Measurements from ENCODE around the gene ATP9B.

ATP9B gene

GRCh38 chr18:79385326-79385707 lies 316.1 kb downstream of the ATP9B start:
- TF ChIP-seq, protein P1, sequence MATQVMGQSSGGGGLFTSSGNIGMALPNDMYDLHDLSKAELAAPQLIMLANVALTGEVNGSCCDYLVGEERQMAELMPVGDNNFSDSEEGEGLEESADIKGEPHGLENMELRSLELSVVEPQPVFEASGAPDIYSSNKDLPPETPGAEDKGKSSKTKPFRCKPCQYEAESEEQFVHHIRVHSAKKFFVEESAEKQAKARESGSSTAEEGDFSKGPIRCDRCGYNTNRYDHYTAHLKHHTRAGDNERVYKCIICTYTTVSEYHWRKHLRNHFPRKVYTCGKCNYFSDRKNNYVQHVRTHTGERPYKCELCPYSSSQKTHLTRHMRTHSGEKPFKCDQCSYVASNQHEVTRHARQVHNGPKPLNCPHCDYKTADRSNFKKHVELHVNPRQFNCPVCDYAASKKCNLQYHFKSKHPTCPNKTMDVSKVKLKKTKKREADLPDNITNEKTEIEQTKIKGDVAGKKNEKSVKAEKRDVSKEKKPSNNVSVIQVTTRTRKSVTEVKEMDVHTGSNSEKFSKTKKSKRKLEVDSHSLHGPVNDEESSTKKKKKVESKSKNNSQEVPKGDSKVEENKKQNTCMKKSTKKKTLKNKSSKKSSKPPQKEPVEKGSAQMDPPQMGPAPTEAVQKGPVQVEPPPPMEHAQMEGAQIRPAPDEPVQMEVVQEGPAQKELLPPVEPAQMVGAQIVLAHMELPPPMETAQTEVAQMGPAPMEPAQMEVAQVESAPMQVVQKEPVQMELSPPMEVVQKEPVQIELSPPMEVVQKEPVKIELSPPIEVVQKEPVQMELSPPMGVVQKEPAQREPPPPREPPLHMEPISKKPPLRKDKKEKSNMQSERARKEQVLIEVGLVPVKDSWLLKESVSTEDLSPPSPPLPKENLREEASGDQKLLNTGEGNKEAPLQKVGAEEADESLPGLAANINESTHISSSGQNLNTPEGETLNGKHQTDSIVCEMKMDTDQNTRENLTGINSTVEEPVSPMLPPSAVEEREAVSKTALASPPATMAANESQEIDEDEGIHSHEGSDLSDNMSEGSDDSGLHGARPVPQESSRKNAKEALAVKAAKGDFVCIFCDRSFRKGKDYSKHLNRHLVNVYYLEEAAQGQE (IDR thresholded peaks at IDR 0.05; ENCODE audit: insufficient read depth in 1 of 2, low read depth in 2 of 2, low read length in 2 of 2), result no peak
- no peak for TF ChIP-seq SIN3A (IDR thresholded peaks at IDR 0.05; ENCODE audit: borderline replicate concordance, insufficient read depth, low read length)
- TF ChIP-seq POLR2AphosphoS5 (IDR thresholded peaks at IDR 0.05; ENCODE audit: low read depth, low read length), result no peak
- TF ChIP-seq TAF1 (IDR thresholded peaks at IDR 0.05; ENCODE audit: borderline replicate concordance, insufficient read depth, low read length), result no peak
- no peak for TF ChIP-seq FOXP2 (optimal IDR thresholded peaks at IDR 0.05; ENCODE audit: borderline replicate concordance, extremely low read depth, extremely low read length, insufficient read depth)

- no peak for TF ChIP-seq SIN3A (IDR thresholded peaks at IDR 0.05; ENCODE audit: borderline replicate concordance, insufficient read depth, low read length)
- TF ChIP-seq, protein P1 (IDR thresholded peaks at IDR 0.05; ENCODE audit: insufficient read depth in 1 of 2, low read depth in 2 of 2, low read length in 2 of 2), result no peak
- TF ChIP-seq POLR2AphosphoS5 (IDR thresholded peaks at IDR 0.05; ENCODE audit: low read depth, low read length), result no peak
- no peak for TF ChIP-seq FOXP2 (optimal IDR thresholded peaks at IDR 0.05; ENCODE audit: borderline replicate concordance, extremely low read depth, extremely low read length, insufficient read depth)
- TF ChIP-seq TAF1 (IDR thresholded peaks at IDR 0.05; ENCODE audit: borderline replicate concordance, insufficient read depth, low read length), result no peak
Observed at GRCh38 chr18:79385708-79386341, 316.6 kb downstream of the ATP9B start.

- TF ChIP-seq SIN3A (IDR thresholded peaks at IDR 0.05; ENCODE audit: borderline replicate concordance, insufficient read depth, low read length) (no peak), TAF1 (IDR thresholded peaks at IDR 0.05; ENCODE audit: borderline replicate concordance, insufficient read depth, low read length) (no peak), POLR2AphosphoS5 (IDR thresholded peaks at IDR 0.05; ENCODE audit: low read depth, low read length) (no peak), FOXP2 (optimal IDR thresholded peaks at IDR 0.05; ENCODE audit: borderline replicate concordance, extremely low read depth, extremely low read length, insufficient read depth) (no peak)
- TF ChIP-seq, protein P1 (IDR thresholded peaks at IDR 0.05; ENCODE audit: insufficient read depth in 1 of 2, low read depth in 2 of 2, low read length in 2 of 2), result no peak
Observed at GRCh38 chr18:79386547-79386946, 317.4 kb downstream of the ATP9B start.

- TF ChIP-seq SIN3A (IDR thresholded peaks at IDR 0.05; ENCODE audit: borderline replicate concordance, insufficient read depth, low read length), result no peak
- TF ChIP-seq POLR2AphosphoS5 (IDR thresholded peaks at IDR 0.05; ENCODE audit: low read depth, low read length), result no peak
- TF ChIP-seq FOXP2 (optimal IDR thresholded peaks at IDR 0.05; ENCODE audit: borderline replicate concordance, extremely low read depth, extremely low read length, insufficient read depth), result no peak
- TF ChIP-seq, protein P1 (IDR thresholded peaks at IDR 0.05; ENCODE audit: insufficient read depth in 1 of 2, low read depth in 2 of 2, low read length in 2 of 2), result no peak
- no peak for TF ChIP-seq TAF1 (IDR thresholded peaks at IDR 0.05; ENCODE audit: borderline replicate concordance, insufficient read depth, low read length)
Observed at GRCh38 chr18:79387214-79387613, 318.0 kb downstream of the ATP9B start.
